Measurements from ENCODE around the gene ELP5.

The ELP5 gene

GRCh38 chr17:7220593-7221277 lies 31.3 kb upstream of the ELP5 start:
- no peak overlapping the region for H2AFZ ChIP-seq (ENCODE audit: low read depth, low read length)
- H3K27me3 ChIP-seq (ENCODE audit: low read depth, low read length) = no peaks in the 10 kb centered on the region
- no peaks in the 10 kb centered on the region for H3K9me3 ChIP-seq (ENCODE audit: insufficient read depth, low read length)
- peak overlapping the region; percentile 98 for H3K4me2 ChIP-seq (ENCODE audit: low read length)
- peak overlapping the region; percentile 97 for H3K4me3 ChIP-seq (ENCODE audit: low read length)
- H3K4me1 ChIP-seq (ENCODE audit: low read length) = peaks cover 34% of the 10 kb centered on the region
- peaks cover 7% of the 10 kb centered on the region for H3K36me3 ChIP-seq (replicated peaks; ENCODE audit: low read depth, low read length)
- H3K9ac ChIP-seq (ENCODE audit: low read length) = peak overlapping the region; percentile 91
- no peaks in the 10 kb centered on the region for H4K20me1 ChIP-seq (ENCODE audit: insufficient read depth, low read length)
- H3K79me2 ChIP-seq (ENCODE audit: low read length) = 0 out of 2 replicates have a peak, but pooled peaks cover 4% of the 10 kb centered on the region
- TF ChIP-seq CTCF (IDR thresholded peaks at IDR 0.05; ENCODE audit: low read depth, low read length) (peak; percentile 54), EZH2phosphoT487 (IDR thresholded peaks at IDR 0.05; ENCODE audit: low read depth) (no peak)
- peak overlapping the region; percentile 56 for H3K27ac ChIP-seq (ENCODE audit: low read length)

GRCh38 chr17:7221278-7222092 lies 30.5 kb upstream of the ELP5 start:
- no peak overlapping the region for H3K4me2 ChIP-seq (ENCODE audit: low read length)

GRCh38 chr17:7222093-7222971 lies 29.7 kb upstream of the ELP5 start:
- Histone ChIP-seq H3K9ac (ENCODE audit: low read length) (no peak overlapping the region), H2AFZ (ENCODE audit: low read depth, low read length) (no peak overlapping the region), H3K79me2 (ENCODE audit: low read length) (0 out of 2 replicates have a peak, but pooled peaks cover 4% of the 10 kb centered on the region), H3K27ac (ENCODE audit: low read length) (no peak overlapping the region), H3K36me3 (replicated peaks; ENCODE audit: low read depth, low read length) (peaks cover 7% of the 10 kb centered on the region), H3K4me1 (ENCODE audit: low read length) (peaks cover 21% of the 10 kb centered on the region), H4K20me1 (ENCODE audit: insufficient read depth, low read length) (no peaks in the 10 kb centered on the region), H3K9me3 (ENCODE audit: insufficient read depth, low read length) (no peaks in the 10 kb centered on the region), H3K4me2 (ENCODE audit: low read length) (no peak overlapping the region), H3K27me3 (ENCODE audit: low read depth, low read length) (no peaks in the 10 kb centered on the region), H3K4me3 (ENCODE audit: low read length) (no peak overlapping the region)
- no peak for TF ChIP-seq EZH2phosphoT487 (IDR thresholded peaks at IDR 0.05; ENCODE audit: low read depth)
- no peak for TF ChIP-seq CTCF (IDR thresholded peaks at IDR 0.05; ENCODE audit: low read depth, low read length)

More at GRCh38 chr17:7221278-7222092, 30.5 kb upstream of the ELP5 start:
- no peak overlapping the region for H3K9ac ChIP-seq (ENCODE audit: low read length)
- H3K27ac ChIP-seq (ENCODE audit: low read length) = no peak overlapping the region
- TF ChIP-seq EZH2phosphoT487 (IDR thresholded peaks at IDR 0.05; ENCODE audit: low read depth) (no peak), CTCF (IDR thresholded peaks at IDR 0.05; ENCODE audit: low read depth, low read length) (no peak)
- H3K79me2 ChIP-seq (ENCODE audit: low read length) = 0 out of 2 replicates have a peak, but pooled peaks cover 4% of the 10 kb centered on the region
- H4K20me1 ChIP-seq (ENCODE audit: insufficient read depth, low read length) = no peaks in the 10 kb centered on the region
- H3K36me3 ChIP-seq (replicated peaks; ENCODE audit: low read depth, low read length) = peaks cover 7% of the 10 kb centered on the region
- no peak overlapping the region for H3K4me3 ChIP-seq (ENCODE audit: low read length)
- no peak overlapping the region for H2AFZ ChIP-seq (ENCODE audit: low read depth, low read length)
- H3K4me1 ChIP-seq (ENCODE audit: low read length) = peaks cover 27% of the 10 kb centered on the region
- H3K27me3 ChIP-seq (ENCODE audit: low read depth, low read length) = no peaks in the 10 kb centered on the region
- H3K9me3 ChIP-seq (ENCODE audit: insufficient read depth, low read length) = no peaks in the 10 kb centered on the region
